Parathyroid adenoma (tissue), 2 donors: ENCODE data around the gene NLRP3.

Experiments used
- H2AFZ ChIP-seq: fragments of 300-600 bp; sonication (generic); one replicate; pipeline ENCODE4 v1.7.0; 2017; ENCODE audit warnings: antibody characterized with exemption, mild to moderate bottlenecking
- H3K27ac ChIP-seq: fragments of 300-600 bp; sonication (generic); one replicate; pipeline ENCODE4 v1.7.0; 2017
- H3K27me3 ChIP-seq: fragments of 300-600 bp; sonication (generic); one replicate; pipeline ENCODE4 v1.7.0; 2017; ENCODE audit warnings: low read length; ENCODE audit not compliant: control insufficient read depth, insufficient read depth
- H3K36me3 ChIP-seq: fragments of 300-600 bp; sonication (generic); one replicate; pipeline ENCODE4 v1.7.0; 2017; ENCODE audit warnings: low read length; ENCODE audit not compliant: control insufficient read depth, insufficient read depth
- H3K4me1 ChIP-seq: fragments of 300-600 bp; sonication (generic); one replicate; pipeline ENCODE4 v1.7.0; 2017; ENCODE audit warnings: control low read depth
- H3K4me2 ChIP-seq: fragments of 300-600 bp; sonication (generic); one replicate; pipeline ENCODE4 v1.7.0; 2017; ENCODE audit warnings: low read length
- H3K4me3 ChIP-seq: fragments of 300-600 bp; sonication (generic); one replicate; pipeline ENCODE4 v1.7.0; 2017; ENCODE audit warnings: low read depth, low read length
- H3K79me2 ChIP-seq: fragments of 300-600 bp; sonication (generic); one replicate; pipeline ENCODE4 v1.7.0; 2017; ENCODE audit warnings: control low read depth
- H3K9ac ChIP-seq: fragments of 300-600 bp; sonication (generic); one replicate; pipeline ENCODE4 v1.7.0; 2017; ENCODE audit warnings: mild to moderate bottlenecking
- H3K9me3 ChIP-seq: fragments of 300-600 bp; sonication (generic); one replicate; pipeline ENCODE4 v1.7.0; 2017; ENCODE audit warnings: low read length; ENCODE audit not compliant: control insufficient read depth
- CTCF ChIP-seq: fragments of 300-600 bp; sonication (generic); IDR thresholded peaks from one replicate; pipeline ENCODE4 v1.7.0; 2017; ENCODE audit warnings: antibody characterized with exemption, mild to moderate bottlenecking
- donor health status: primary hyperparathyroidism.

The NLRP3 gene

GRCh38 chr1:247430434-247430833 lies 14.5 kb downstream of the NLRP3 start:
- Histone ChIP-seq H3K4me2 (no peak overlapping the region), H3K9me3 (no peaks in the 10 kb centered on the region), H3K27me3 (no peaks in the 10 kb centered on the region), H3K79me2 (no peaks in the 10 kb centered on the region), H3K27ac (no peak overlapping the region), H3K4me1 (no peaks in the 10 kb centered on the region), H3K9ac (no peak overlapping the region), H2AFZ (no peak overlapping the region), H3K4me3 (no peak overlapping the region), H3K36me3 (no peaks in the 10 kb centered on the region)
- TF ChIP-seq CTCF = no peak

- no peak overlapping the region for H3K4me3 ChIP-seq
- no peak for TF ChIP-seq CTCF
- no peaks in the 10 kb centered on the region for H3K27me3 ChIP-seq
- no peaks in the 10 kb centered on the region for H3K4me1 ChIP-seq
- H3K27ac ChIP-seq = no peak overlapping the region
- no peak overlapping the region for H3K9ac ChIP-seq
- no peaks in the 10 kb centered on the region for H3K36me3 ChIP-seq
- H2AFZ ChIP-seq = no peak overlapping the region
- H3K79me2 ChIP-seq = no peaks in the 10 kb centered on the region
- H3K4me2 ChIP-seq = no peak overlapping the region
- H3K9me3 ChIP-seq = no peaks in the 10 kb centered on the region
Observed at GRCh38 chr1:247431643-247432042, 15.7 kb downstream of the NLRP3 start.

- H3K79me2 ChIP-seq = no peaks in the 10 kb centered on the region
- TF ChIP-seq CTCF = no peak
- H3K27me3 ChIP-seq = no peaks in the 10 kb centered on the region
- H3K4me1 ChIP-seq = no peaks in the 10 kb centered on the region
- no peak overlapping the region for H3K4me3 ChIP-seq
- no peak overlapping the region for H3K9ac ChIP-seq
- no peaks in the 10 kb centered on the region for H3K36me3 ChIP-seq
- H2AFZ ChIP-seq = no peak overlapping the region
- no peaks in the 10 kb centered on the region for H3K9me3 ChIP-seq
- H3K27ac ChIP-seq = no peak overlapping the region
- H3K4me2 ChIP-seq = no peak overlapping the region
Observed at GRCh38 chr1:247434005-247434404, 18.0 kb downstream of the NLRP3 start.

- Histone ChIP-seq H3K9ac (no peak overlapping the region), H3K36me3 (no peaks in the 10 kb centered on the region), H2AFZ (no peak overlapping the region), H3K4me3 (no peak overlapping the region), H3K79me2 (no peaks in the 10 kb centered on the region), H3K27ac (no peak overlapping the region), H3K4me2 (no peak overlapping the region), H3K27me3 (no peaks in the 10 kb centered on the region), H3K4me1 (no peaks in the 10 kb centered on the region), H3K9me3 (no peaks in the 10 kb centered on the region)
- TF ChIP-seq CTCF = no peak
Observed at GRCh38 chr1:247435030-247435758, 19.2 kb downstream of the NLRP3 start.

- H3K4me3 ChIP-seq = no peak overlapping the region
- H3K27me3 ChIP-seq = no peaks in the 10 kb centered on the region
- no peak for TF ChIP-seq CTCF
- no peaks in the 10 kb centered on the region for H3K4me1 ChIP-seq
- H3K36me3 ChIP-seq = no peaks in the 10 kb centered on the region
- H3K9ac ChIP-seq = no peak overlapping the region
- no peak overlapping the region for H2AFZ ChIP-seq
- H3K4me2 ChIP-seq = no peak overlapping the region
- no peaks in the 10 kb centered on the region for H3K9me3 ChIP-seq
- no peak overlapping the region for H3K27ac ChIP-seq
- H3K79me2 ChIP-seq = no peaks in the 10 kb centered on the region
Observed at GRCh38 chr1:247435759-247436147, 19.8 kb downstream of the NLRP3 start.
